Mesodermal cell (in vitro differentiated cells): ENCODE measurements around the gene FOXJ3.

Source experiments
- H3K27ac ChIP-seq: 2 replicates; pipeline ENCODE4 v1.7.0; 2013; ENCODE audit warnings: mild to moderate bottlenecking, low read depth, low read length, moderate library complexity; ENCODE audit not compliant: severe bottlenecking
- H3K36me3 ChIP-seq: 2 replicates; pipeline ENCODE4 v1.7.1; 2013; ENCODE audit warnings: mild to moderate bottlenecking, low read length, moderate library complexity; ENCODE audit not compliant: control insufficient read depth, insufficient read depth
- H3K4me1 ChIP-seq: one replicate; pipeline ENCODE4 v1.7.1; 2013; ENCODE audit warnings: mild to moderate bottlenecking, low read length; ENCODE audit not compliant: insufficient read depth, control insufficient read depth, poor library complexity, severe bottlenecking
- H3K4me3 ChIP-seq: 2 replicates; pipeline ENCODE4 v1.7.0; 2013; ENCODE audit warnings: low read length, control low read depth, mild to moderate bottlenecking; ENCODE audit not compliant: insufficient read depth, poor library complexity, severe bottlenecking; ENCODE audit errors: extremely low read depth
- H3K9me3 ChIP-seq: 2 replicates; pipeline ENCODE4 v1.7.1; 2013; ENCODE audit warnings: mild to moderate bottlenecking, low read length, moderate library complexity; ENCODE audit not compliant: control insufficient read depth
- WGBS, 2 experiments: methylation state at CpG; one replicate each; pipeline ENCODE4 v1.1.5; 2013; ENCODE audit warnings: missing lambda C conversion rate in 2 of 2; ENCODE audit not compliant: insufficient coverage in 2 of 2; 5-methylcytosine and 5-hydroxymethylcytosine counted together

The FOXJ3 gene

DNA sequence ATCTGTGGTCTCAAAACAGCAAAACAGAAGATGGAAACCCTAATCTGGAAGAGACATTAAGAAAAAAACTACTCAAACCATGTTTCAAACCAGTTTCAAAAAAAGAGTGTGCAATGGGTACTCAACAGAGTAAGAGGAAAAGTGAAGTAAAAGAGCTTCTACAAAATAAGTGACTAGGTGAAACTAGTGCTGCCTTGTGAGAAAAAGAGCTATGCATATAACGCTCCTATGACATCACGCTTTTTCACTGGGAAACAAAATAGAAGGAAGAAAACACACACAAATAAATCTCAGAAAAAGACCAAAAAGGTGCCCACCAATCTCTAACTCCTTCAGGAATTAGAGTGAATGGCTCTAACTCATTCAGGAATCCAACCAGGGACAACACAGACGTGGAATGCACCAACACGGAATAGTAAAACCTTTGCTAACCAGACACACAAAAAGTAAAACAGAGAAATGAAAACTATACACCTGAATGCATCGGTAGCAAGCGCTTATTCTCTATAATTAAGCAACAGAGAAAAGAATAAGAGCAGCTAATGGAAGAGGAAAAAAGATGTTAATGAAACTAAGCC lies 1.3 kb downstream of the FOXJ3 start:
- Histone ChIP-seq H3K9me3 (no peaks in the 10 kb centered on the region), H3K4me1 (peaks cover 7% of the 10 kb centered on the region), H3K27ac (peak overlapping the region; percentile 91), H3K36me3 (peaks cover 5% of the 10 kb centered on the region), H3K4me3 (peak overlapping the region; percentile 88)
- WGBS, 2 experiments = 0% methylated on average over 1 to 3 of the region's 6 CpGs

DNA sequence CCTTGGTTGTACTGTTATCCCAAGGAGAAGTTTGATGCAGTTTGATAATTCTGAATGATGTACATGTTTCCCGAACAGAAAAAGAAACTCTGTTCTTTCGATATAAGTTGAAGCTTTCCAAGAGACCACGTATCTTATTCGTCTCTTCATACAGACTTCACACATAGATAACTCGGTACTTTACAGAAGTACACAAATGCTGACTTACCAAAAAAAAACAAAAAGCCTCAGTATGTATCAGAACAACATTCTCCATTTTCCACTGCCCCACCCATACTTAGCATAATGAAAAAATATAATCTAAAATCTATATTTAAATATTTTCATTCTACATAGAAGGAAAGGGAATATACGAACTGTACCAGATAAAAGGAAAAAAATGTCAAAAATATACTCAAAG lies 2.2 kb downstream of the FOXJ3 start:
- Histone ChIP-seq H3K27ac (no peak overlapping the region), H3K4me1 (peaks cover 7% of the 10 kb centered on the region), H3K9me3 (no peaks in the 10 kb centered on the region), H3K36me3 (peaks cover 6% of the 10 kb centered on the region), H3K4me3 (peak overlapping the region; percentile 88)
- WGBS, 2 experiments = 88 to 95% methylated on average over 5 of the region's 6 CpGs

DNA sequence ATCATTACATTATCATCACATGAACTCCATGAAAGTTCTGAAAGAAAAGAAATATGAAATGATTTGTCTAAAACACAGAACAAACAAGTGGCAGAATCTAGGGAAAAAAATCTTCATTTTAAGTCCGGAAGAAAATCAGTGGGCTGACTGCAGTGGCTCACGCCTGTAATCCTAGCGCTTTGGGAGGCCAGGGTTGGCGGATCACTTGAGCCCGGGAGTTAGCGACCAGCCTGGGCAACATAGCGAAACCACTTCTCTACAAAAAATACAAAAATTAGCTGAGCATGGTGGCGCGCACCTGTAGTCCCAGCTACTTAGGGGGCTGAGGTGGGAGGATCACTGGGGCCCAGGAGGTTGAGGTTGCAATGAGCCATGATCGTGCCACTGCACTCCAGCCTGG lies 4.8 kb downstream of the FOXJ3 start:
- Histone ChIP-seq H3K27ac (no peak overlapping the region), H3K4me3 (no peak overlapping the region), H3K36me3 (peaks cover 6% of the 10 kb centered on the region), H3K4me1 (peaks cover 3% of the 10 kb centered on the region), H3K9me3 (no peaks in the 10 kb centered on the region)
- 84 to 97% methylated on average over 2 to 5 of the region's 10 CpGs for WGBS, 2 experiments

DNA sequence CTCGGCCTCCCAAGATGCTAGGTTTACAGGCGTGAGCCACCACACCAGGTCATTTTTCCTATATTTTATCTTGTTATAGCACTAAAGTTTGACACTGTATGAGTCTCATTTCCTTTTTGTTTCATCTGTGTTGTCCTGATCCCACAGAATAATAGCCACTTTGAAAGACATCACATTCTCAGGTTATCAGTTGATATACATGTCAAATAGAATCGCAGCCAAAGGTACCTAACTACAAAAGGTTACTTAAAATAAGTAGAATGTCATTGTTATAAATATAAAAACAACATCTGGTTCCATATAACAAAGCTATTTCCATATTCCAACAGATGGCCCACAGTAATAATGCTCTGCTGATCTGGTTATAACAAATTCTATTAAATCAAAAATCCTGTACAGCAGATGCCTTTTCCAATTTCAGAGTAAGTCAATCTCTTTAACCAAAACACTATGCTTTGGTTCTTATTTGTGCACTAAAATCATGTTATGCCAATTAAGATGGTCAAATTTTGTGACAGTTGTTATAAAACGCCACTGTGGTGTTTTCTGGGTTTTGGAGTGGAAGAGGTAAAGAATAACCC lies 6.0 kb downstream of the FOXJ3 start:
- H3K36me3 ChIP-seq = peaks cover 6% of the 10 kb centered on the region
- no peak overlapping the region for H3K4me3 ChIP-seq
- H3K4me1 ChIP-seq = peaks cover 3% of the 10 kb centered on the region
- whole genome bisulfite sequencing, 2 experiments = 93% methylated on average over 3 of the region's 4 CpGs; no CpG with 5 or more reads in 1 of the 2 experiments
- H3K9me3 ChIP-seq = no peaks in the 10 kb centered on the region
- H3K27ac ChIP-seq = no peak overlapping the region

DNA sequence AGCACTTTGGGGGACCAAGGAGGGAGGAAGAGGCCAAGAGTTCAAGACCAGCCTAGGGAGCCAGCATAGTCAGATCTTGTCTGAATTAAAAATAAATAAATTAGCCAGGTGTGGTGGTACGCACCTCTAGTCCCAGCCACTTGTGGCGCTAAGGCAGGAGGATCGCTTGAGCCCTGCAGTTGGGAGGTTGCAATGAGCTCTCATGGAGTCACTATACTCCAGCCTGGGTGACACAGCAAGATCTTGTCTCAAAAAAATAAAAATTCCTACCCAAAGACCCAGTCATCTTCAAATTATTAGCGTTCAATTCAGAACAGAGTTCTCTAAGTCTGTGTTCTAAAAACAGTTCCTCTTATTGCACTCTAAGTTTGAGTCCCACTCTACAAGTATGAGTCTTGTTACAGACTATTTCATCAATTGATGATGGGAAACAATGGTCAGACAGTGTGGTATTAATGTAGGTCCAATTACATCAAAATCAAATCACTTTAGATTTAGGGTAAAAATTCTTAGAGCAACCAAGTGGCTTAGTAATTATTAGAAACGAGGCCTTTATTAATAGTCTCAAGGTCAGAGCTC lies 6.9 kb downstream of the FOXJ3 start:
- no peak overlapping the region for H3K27ac ChIP-seq
- no peaks in the 10 kb centered on the region for H3K9me3 ChIP-seq
- WGBS, 2 experiments = 88 to 97% methylated on average over 4 of the region's 5 CpGs

DNA sequence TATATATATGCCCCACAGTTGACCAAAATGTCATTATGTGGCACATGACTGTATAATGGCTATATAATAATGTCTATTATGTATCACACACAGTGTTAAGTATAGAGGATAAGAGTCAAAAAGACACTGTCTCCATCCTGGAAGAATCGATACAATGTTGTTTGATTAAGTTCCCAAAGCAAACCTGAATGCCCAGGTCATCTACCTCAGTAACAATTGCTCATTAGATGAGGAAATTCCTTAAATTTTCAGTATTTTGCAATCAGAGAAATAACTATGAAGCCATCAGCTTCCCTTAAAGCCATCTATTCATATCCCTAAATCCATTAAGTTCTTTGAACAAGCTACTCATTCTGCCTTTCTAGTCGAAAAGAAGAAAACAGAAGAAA lies 10.0 kb downstream of the FOXJ3 start:
- Histone ChIP-seq H3K36me3 (peaks cover 5% of the 10 kb centered on the region), H3K9me3 (no peaks in the 10 kb centered on the region), H3K27ac (no peak overlapping the region), H3K4me1 (peaks cover 15% of the 10 kb centered on the region), H3K4me3 (no peak overlapping the region)
- WGBS, 2 experiments = 88 to 100% methylated on average over 1 of the region's 2 CpGs

More for the DNA sequence above, 6.9 kb downstream of the FOXJ3 start:
- no peak overlapping the region for H3K4me3 ChIP-seq
- H3K4me1 ChIP-seq = peaks cover 3% of the 10 kb centered on the region
- H3K36me3 ChIP-seq = peaks cover 9% of the 10 kb centered on the region

DNA sequence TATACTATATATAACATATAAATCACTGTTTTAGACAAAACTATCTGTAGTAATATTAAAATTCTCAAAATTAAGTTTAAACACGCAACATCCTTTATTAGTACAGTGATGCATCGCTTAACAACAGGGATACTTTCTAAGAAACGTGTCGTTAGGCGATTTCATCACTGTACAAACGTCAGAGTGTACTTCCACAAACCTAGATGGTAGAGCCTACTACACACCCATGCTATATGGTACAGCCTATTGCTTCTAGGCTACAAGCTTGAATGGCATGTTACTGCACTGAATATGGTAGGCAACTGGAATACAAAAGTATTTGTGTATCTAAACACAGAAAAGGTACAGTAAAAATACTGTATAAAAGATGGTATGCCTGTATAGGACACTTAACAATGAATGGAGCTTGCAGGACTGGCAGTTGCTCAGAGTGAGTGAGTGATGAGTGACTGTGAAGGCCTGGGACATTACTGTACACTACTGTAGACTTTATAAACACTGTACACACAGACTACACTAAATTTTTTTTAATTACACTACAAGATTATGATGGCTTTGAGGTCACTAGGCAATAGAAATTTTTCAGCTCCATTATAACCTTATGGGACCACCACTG lies 10.5 kb downstream of the FOXJ3 start:
- WGBS, 2 experiments = 89 to 98% methylated on average over 5 to 6 of the region's 6 CpGs
- H3K4me1 ChIP-seq = peaks cover 20% of the 10 kb centered on the region
- H3K9me3 ChIP-seq = no peaks in the 10 kb centered on the region
- H3K27ac ChIP-seq = no peak overlapping the region
- H3K4me3 ChIP-seq = no peak overlapping the region
- H3K36me3 ChIP-seq = peaks cover 5% of the 10 kb centered on the region

DNA sequence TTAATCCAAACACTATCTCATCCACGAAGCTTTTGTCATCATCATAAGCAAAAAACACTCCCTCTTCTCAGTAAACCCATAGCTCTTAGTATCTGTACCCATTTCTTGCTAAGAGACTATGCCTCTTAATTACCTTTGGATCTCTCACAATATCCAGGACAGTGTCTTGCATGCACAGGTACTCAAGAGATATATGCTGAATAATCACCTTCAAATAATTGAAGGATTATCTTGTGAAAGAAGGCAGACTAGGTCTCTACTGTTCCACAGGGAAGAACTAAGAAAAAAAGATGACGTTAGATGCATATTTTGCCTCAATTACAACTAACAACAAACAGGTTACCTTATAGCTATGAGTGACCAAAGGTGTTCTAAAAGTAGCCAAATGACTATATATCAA lies 11.5 kb downstream of the FOXJ3 start:
- peaks cover 3% of the 10 kb centered on the region for H3K36me3 ChIP-seq
- no peak overlapping the region for H3K27ac ChIP-seq
- WGBS, 2 experiments = 87 to 100% methylated on average over 1 of the region's 2 CpGs
- H3K4me1 ChIP-seq = peaks cover 22% of the 10 kb centered on the region
- H3K9me3 ChIP-seq = no peaks in the 10 kb centered on the region
- H3K4me3 ChIP-seq = no peak overlapping the region

DNA sequence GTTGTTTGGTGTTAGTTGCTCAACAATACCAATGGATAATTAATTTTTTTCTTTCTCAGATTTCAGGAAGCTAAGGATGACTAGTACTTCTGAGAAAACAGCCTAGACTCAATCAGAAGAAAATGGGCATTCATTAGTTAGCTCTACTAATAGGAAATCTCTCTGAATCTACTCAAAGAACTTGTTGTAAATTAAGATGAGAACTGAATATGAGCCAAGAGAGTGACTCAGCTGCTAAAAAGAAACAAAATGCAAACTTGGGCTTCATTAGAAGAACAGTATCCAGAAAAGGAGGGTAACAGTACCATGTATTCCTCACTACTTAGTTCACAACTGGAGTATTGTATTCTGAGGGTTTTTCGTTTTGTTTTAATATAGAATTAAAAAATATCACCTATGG lies 12.5 kb downstream of the FOXJ3 start:
- no CpG with 5 or more reads among the region's 1 CpG for WGBS, 2 experiments
- H3K27ac ChIP-seq = no peak overlapping the region
- H3K4me3 ChIP-seq = no peak overlapping the region

DNA sequence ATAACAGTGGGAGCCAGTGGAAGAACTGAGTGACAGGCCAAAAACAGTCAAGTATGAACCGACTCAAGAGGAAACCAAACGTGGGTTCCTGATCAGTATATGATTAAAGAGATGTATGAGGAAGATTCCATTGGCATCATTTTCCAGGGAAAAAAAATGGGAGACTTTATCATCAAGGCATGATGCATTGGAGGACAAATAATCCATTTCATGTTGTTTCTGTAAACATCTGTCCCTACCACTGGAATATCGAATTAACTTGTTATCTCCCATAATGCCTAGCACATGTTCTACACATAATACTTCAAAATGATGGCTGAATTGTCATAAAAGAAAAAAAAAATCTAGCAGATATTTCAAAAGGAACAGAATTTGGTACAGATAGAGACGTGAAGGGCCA lies 13.3 kb downstream of the FOXJ3 start:
- Histone ChIP-seq H3K27ac (no peak overlapping the region), H3K36me3 (peaks cover 3% of the 10 kb centered on the region), H3K4me1 (peaks cover 22% of the 10 kb centered on the region), H3K9me3 (no peaks in the 10 kb centered on the region), H3K4me3 (no peak overlapping the region)
- WGBS, 2 experiments = 88 to 96% methylated on average over 2 of the region's 4 CpGs

More for the DNA sequence above, 12.5 kb downstream of the FOXJ3 start:
- peaks cover 3% of the 10 kb centered on the region for H3K36me3 ChIP-seq
- H3K4me1 ChIP-seq = peaks cover 22% of the 10 kb centered on the region
- H3K9me3 ChIP-seq = no peaks in the 10 kb centered on the region

DNA sequence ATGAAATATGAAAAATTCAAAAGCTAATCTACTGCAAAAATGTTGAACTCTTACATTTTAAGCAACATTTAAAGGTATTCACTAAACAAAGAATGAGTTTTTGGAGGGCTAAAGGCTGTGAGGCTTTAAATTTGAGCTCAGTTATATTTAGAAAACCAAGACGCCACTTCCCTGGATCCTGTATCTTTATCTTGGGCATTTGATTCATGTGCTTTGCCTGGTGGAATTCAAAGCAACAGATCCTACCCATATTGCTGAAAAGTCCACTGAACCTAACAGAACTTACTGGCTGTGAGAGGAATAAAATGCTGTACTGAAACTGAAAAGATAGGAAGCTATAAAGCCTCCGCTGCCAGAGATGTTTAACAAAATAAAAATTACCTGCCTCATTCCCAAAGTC lies 14.3 kb downstream of the FOXJ3 start:
- no peaks in the 10 kb centered on the region for H3K9me3 ChIP-seq
- no peak overlapping the region for H3K4me3 ChIP-seq
- H3K4me1 ChIP-seq = peaks cover 22% of the 10 kb centered on the region
- H3K27ac ChIP-seq = peak overlapping the region; percentile 47
- 100% methylated on average over 1 of the region's 2 CpGs; no CpG with 5 or more reads in 1 of the 2 experiments for WGBS, 2 experiments
- H3K36me3 ChIP-seq = peaks cover 3% of the 10 kb centered on the region
